HL-60/S4 treated with retinoic acid at 250 ng/mL for 4 days and 3 days (cell line): Measurements from ENCODE around the gene GPR68.

Experiments
- in situ Hi-C: fragments of 300-500 bp; cut with MboI; formaldehyde crosslinking; loops from 2 replicates; pipeline ENCODE4 v1.7.0; 2022; ENCODE audit warnings: low sequenced_read_pairs

Gene GPR68, protein sequence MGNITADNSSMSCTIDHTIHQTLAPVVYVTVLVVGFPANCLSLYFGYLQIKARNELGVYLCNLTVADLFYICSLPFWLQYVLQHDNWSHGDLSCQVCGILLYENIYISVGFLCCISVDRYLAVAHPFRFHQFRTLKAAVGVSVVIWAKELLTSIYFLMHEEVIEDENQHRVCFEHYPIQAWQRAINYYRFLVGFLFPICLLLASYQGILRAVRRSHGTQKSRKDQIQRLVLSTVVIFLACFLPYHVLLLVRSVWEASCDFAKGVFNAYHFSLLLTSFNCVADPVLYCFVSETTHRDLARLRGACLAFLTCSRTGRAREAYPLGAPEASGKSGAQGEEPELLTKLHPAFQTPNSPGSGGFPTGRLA

DNA sequence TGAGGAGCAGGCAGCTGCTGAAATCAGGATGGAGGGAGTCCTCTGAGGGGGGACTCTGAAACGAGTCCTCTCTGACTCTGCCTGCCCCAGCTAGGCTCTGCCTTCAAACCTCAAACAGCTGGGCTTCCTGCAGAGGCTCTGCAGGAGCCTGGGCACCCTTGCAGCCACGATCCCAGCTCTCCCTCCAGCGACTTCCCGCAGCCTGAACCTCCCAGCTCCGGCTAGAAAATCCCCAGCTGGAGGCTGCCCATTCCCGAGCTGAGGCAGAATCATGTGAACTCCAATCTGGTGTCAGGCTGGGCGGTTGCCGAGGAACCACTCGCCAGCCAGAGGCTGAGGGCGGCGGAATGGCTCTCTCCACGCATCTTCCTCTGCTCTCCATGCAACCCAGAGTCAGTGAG, at the start of gene GPR68:
TSS of gene GPR68 (minus strand) at position 204 of the 401 bp plus-strand sequence. CDS start 9,654 bp downstream, outside the sequence.
- in situ Hi-C loops, result no loop called here

DNA sequence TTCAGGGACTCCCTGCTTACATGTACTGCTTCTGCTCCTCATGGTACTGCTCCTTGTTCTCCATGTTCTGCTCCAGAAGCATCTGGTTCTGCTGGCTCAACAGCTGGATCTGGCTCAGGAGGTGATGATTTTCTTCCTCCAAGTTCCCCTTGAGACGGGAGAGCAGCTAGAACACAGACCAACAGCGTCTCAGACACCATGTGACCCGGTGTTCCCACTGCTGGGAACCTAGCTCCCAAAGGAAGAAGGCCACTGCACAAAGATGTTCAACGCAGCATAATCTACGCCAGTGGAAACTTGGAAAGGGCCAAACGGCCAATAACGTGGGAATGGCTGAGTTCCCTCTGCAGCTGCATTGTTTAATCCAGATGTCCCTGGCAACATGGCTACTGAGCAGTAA, 49.6 kb upstream of the GPR68 start:
- in situ Hi-C loops, result loop anchor here (10.0 kb wide), 1 partner anchor 389 kb away; no protein-coding TSS in a partner anchor

DNA sequence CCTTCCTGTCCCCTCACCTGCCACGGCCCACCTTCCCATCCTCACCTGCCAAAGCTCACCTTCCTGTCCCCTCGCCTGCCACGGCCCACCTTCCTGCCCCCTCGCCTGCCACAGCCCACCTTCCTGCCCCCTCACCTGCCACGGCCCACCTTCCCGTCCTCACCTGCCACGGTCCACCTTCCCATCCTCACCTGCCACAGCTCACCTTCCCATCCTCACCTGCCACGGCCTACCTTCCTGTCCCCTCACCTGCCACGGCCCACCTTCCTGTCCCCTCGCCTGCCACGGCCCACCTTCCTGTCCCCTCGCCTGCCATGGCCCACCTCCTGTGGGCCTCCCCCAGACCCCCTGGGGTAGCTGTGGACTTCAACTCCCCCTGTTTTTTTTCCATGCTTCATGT, 48.8 kb upstream of the GPR68 start:
- in situ Hi-C loops, result loop anchor here (10.0 kb wide), 1 partner anchor 388 kb away; no protein-coding TSS in a partner anchor

DNA sequence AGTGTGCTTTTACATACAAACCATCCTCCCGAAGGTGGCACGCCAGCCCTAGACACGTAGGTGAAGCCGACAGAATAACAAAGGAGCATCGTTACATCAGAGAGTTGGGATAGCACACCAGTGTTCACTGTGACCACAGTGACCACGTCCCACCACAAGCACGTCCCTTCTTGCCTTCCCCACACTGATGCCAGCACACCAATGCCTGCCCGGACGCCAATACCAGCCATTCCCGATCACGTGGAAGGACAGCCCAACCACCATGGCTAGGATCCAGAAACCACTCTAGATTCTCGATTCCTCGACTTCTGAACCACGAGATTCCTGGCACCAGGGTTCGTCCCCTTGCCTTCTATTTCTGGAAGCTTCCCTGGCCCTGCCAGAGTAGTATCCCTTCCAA, 48.0 kb upstream of the GPR68 start:
- in situ Hi-C loops, result loop anchor here (10.0 kb wide), 1 partner anchor 388 kb away; no protein-coding TSS in a partner anchor

DNA sequence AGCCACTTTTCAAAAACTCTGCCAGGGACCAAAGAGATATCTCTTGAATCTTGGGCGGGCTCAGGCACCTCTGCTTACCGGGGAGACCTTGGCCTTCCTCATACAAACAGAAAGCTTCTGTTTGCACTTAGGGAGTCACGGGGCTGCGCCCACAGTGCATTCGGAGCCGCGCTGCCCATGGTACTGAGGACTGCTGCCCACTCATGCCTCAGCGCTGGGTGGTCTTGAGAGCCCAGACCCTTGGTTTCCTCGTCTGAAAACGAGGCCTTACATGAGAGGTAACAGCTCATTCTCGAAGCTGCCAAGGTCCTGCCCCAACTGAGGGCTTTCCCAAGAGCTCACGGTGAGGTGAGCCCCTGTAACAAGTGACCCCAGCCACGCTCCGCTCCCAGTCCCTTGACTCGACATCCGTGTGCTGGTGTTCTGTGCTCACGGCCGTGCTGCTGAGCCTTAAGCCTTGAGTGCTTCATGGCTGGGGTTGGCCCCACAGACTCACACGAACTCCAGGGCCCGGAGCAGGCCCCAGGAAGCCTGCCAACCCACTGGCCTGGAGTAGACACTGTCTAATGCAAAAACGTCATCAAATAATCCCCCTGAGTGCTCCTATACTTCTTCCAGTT, 47.4 kb upstream of the GPR68 start:
- in situ Hi-C loops, result loop anchor here (10.0 kb wide), 1 partner anchor 387 kb away; no protein-coding TSS in a partner anchor

DNA sequence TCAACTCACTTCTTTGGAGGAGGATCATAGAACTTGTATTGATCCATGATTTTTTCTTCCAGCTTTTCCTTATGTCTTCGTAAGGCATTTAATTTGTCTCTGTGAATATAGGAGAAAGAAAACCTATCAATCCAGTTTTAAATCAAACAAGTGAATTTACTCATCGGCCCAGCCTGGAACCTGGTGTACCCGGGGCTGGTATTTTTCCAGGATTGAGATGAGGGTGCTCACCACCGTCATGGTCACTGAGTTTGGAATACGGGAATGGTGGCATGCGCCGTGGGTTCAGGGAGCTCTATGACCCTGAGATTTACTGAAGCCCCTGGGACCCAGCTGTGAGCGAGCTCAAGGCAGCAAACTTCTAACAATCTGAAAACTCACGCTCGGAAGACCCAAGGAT, 46.5 kb upstream of the GPR68 start:
- in situ Hi-C loops, result loop anchor here (10.0 kb wide), 1 partner anchor 386 kb away; no protein-coding TSS in a partner anchor

DNA sequence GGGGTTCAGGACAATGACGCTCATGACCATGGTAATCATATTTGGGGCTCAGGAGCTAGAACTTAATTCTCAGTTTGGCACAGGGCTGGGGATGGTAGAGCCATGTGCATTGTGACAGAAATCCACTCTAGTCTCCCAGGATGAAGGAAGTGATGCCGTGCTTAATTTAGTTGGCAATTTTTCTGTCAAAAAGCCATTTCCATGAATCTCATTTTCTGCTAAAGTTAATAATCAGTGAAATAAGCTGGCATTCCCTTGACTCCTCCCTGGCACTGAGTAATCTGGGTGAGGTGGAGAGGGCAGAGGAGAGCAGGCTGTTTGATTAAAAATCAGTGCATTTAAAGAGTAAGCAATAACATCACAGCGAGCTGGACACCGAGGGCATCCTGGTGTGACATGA, 45.0 kb upstream of the GPR68 start:
- in situ Hi-C loops, result loop anchor here (10.0 kb wide), 1 partner anchor 115 kb away; no protein-coding TSS in a partner anchor

DNA sequence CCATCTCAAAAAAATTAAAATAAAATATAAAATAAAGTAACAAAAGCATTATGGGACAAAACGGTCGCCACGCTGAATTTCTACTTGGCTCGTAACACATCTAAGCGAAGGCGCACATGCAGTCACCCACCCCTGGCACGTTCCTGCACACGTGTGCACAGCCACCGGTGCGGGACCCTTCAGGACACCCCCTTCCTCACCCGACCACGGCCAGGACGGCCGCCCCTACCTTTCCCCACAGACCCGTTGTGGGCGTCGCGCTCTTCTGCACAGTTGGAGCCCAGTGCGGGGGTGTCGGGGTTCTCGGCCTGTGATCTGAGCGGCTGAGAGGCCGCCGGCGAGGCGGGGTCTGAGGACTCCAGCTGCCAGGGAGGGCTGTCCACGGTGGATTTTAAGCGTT, 44.4 kb upstream of the GPR68 start:
- in situ Hi-C loops, result loop anchor here (10.0 kb wide), 1 partner anchor 114 kb away; no protein-coding TSS in a partner anchor

DNA sequence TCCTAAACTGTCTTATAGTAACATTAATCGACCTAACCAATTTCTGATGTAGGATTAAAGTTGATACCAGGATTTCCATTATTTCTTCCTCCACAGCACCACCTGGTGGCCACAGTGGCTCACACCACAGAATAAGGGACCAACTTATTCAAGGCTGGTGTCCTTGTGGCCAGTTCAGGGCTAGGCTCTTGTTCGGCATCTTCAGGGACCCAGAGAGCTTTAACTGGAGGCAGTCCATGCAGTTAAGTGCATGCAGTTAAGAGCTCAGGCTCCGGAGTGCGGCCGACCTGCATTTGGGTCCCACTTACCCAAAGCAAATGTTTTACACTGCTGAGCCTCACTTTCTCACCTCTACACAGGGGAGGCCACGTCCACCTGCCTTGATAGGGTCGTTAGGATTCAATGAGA, 42.0 kb upstream of the GPR68 start:
- in situ Hi-C loops, result loop anchor here (10.0 kb wide), 1 partner anchor 112 kb away; no protein-coding TSS in a partner anchor

DNA sequence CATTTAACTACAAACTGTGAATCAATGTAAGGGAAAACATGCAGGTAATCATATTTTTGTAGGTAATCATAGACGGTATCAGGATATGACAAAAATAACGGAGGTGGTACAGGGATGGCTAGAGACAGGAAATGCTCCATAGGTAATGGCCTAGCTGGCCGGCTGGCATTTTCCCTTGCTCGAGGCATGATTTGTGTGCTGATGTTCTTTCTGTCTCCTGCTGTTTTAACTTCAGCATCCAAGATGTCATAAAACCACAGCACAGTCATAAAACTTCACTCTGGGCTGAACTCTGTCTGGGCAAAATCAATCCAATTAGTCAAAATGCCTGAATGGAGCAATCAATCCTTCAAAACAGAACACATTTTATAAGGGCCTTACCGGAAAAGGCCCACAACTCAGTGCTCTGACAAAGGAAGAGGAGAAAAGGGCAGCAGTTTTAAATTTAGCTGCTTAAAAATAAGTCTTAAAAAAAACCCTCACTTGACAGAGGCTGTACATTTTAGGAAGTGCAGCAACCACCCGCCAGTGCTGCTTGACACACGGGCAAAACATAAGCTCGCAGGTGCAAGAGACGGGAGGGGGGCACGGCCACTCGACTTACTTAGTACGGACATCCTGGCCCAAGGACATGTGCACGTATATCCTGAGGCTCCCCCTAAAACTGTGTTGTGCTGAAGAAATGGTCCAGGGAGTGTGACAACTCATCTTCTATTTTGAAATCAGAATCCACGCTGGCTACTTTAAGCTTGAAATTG, 40.5 kb upstream of the GPR68 start:
- in situ Hi-C loops, result loop anchor here (10.0 kb wide), 1 partner anchor 110 kb away; no protein-coding TSS in a partner anchor

DNA sequence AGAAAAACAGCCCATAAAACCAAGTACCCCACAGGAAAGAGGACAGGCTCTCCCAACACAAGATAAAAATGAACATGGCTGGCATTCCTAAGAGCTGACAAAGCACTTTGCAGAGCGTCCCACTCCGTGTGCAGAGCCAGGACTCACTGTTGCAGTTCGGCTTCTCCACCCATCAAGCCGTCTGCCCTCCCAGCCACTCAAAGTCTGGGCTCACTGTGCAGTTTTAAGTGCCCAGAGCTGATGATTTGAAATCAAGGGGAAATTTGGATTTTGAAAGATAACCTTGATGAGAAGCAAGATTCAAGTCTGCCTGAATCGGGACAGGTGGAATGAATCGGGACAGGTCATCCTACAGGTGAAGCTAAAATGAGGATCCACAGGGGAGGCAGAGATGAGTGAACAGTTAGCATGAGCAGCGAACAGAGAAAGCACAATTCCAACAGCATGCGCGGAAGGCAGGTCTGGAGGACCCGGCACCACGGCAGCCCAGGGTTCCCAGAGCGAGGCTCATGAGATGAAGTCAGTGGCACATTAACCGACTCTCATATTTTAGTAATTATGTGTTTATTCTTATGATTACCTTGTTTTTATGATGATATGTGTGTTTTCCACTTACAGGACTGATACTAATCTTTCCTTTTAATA, 39.8 kb upstream of the GPR68 start:
- in situ Hi-C loops, result loop anchor here (10.0 kb wide), 1 partner anchor 109 kb away; no protein-coding TSS in a partner anchor

DNA sequence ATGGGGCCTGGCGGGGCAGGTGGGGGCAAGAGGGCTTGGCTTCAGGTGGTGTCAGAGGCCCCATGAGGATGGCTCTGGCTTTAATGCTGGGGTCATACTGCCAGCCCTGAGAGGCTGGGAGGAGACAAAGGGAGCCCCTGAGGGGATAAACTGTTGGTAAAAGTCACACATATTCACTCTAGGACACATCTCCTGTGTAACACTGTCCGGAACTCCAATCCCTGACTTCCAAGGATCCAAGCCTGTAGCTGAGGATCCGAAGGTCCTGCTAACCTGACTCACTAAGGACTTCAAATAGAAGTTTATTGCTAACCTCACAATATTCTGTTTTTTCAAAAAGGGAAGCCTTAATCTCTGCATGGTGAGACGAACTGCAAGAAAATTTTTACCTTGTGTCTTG, 39.2 kb upstream of the GPR68 start:
- in situ Hi-C loops, result loop anchor here (10.0 kb wide), 1 partner anchor 109 kb away; no protein-coding TSS in a partner anchor

DNA sequence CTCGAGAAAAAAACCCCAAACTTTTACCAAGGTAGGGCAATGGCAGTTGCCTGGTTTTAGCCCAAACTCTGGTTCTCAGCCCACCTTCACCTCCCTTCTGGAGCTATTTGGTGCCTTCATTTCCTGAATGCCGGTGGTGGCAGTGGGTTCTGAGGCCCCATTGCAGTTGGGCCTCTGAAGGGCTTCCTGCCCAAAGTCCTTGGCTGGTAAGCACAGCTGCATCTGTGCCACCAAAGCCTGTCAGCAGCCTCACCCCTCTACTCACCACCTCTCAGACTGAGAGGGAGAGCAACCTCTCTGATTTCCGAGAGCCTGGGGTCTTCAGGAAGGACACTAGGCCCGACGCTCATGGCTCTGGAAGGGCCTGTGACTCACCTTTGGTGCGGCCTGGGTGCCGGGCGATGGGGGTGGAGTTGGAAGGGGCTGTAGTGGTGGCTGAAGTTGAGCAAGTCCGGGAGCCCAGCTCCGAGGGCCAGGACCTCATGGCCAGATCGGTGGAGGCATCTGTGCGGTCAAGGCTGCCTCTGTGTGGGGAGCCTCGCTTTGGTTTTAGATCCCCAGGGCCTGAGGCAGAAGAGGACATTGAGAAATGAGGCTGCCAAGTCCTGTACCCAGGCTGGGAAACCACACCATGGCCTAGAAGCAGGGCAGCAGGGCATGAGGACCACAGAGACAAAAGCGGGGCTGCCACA, 38.6 kb upstream of the GPR68 start:
- in situ Hi-C loops, result loop anchor here (10.0 kb wide), 1 partner anchor 108 kb away; no protein-coding TSS in a partner anchor

DNA sequence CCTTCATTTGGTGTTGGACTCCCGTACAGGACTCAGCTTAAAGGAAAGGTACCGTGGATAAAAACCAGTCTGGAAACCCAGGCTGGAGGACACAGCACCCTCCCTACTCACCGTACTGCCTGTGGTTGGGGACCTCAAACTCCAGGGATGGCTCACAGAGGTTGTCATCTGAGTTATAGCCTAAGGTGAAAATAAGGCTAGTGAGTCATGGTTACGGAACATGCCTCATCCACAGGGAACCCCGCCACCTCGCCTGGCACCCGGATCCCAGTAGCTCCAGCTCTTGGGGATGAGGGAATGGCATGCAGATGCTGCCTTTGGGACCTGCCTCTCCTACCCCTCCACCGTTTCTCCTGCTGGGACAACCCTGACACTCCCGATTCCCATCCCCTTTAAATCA, 36.8 kb upstream of the GPR68 start:
- in situ Hi-C loops, result loop anchor here (10.0 kb wide), 1 partner anchor 107 kb away; no protein-coding TSS in a partner anchor

DNA sequence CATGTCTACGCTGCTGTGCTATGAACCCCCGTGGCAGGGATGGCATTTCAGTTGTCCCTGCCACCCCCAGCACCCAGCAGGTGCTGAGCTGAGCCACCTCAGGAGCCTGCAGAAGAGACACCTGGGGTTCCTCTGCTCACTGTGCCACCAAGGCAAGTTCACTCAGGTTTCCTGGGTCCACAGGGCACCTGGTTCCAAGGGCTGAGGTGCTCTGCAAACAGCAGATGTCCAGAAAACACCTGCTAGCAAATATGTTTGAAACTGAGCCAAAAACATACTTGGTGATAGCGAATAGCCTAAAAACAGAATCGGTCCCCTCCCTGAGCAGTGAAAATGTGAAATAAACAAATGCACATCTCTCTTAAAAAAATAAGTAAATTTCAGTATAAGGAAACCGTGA, 35.6 kb upstream of the GPR68 start:
- in situ Hi-C loops, result loop anchor here (10.0 kb wide), 1 partner anchor 105 kb away; no protein-coding TSS in a partner anchor

DNA sequence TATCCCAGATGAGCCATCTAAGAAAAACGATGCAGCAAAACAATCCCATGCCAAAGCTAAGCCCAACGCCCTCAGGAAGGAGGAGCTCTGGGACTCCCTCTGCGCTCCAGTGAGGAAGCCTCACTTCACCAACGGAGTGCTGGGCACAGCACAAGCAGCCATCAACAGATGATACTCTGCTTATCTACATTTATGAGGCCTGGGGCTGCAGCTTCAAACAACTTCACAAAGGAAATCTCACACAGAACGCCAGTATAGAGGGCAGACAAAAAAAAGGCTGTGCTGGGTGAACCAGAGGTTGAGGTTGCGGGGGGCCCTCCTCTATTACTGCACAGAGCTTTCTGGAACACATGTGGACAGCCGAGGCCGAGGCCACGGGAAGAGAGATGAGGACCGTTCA, 34.9 kb upstream of the GPR68 start:
- in situ Hi-C loops, result no loop called here

DNA sequence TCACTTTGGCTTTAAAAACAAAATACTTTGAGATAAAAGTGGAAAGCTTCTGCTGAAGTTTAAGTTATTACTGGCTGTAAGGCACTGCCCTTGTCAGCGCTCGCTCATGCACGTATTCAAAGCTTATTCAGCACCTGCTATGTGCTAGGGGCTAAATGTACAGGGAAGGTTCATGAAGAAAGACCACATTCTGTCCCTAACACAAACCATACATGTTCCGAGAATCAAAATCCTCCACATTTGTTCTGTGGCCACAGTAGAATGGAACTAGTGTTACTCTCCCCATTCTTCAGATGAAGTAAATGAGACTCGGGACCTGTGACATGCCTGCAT, 33.8 kb upstream of the GPR68 start:
- in situ Hi-C loops, result no loop called here

DNA sequence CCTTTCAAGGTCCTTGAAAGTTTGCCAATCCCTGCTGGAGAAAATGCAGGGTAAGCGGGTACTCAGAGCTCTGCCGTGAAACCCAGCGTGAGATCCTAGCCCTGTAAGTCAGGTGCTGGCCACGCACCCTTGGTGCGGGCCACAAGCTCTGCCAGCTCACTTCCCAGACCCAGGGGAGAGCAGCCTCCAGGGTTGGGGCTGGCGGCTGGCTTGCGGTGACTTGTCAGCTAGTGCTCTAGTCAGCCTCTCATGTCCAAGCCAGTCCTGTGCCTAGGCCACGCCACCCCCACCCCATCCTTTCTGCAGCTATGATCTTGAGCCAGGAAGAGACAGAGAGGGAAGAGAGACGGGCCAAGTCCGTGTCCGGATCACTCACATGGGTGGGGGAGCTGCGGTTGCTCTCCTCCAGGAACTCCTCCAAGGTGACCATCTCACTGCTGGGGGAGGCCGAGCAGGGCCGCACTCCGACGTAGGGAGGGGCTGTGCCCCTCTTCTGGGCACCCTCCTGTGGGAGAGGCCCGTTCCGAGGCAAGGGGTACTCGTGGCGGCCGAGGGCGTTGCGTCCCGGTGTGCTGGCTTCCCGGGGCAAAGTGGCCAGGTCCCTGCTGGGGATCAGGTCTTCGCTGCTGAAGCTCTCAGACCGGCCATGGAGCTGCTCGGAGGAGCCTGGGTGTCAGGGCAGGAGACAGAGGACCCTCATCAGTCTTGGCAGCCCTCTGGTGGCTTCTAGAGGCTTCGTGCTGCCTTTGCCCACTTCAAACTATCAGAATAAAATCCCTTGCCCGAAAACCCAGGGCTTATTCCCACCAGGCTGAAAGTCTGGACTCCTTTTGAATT, 33.3 kb upstream of the GPR68 start:
- in situ Hi-C loops, result no loop called here

DNA sequence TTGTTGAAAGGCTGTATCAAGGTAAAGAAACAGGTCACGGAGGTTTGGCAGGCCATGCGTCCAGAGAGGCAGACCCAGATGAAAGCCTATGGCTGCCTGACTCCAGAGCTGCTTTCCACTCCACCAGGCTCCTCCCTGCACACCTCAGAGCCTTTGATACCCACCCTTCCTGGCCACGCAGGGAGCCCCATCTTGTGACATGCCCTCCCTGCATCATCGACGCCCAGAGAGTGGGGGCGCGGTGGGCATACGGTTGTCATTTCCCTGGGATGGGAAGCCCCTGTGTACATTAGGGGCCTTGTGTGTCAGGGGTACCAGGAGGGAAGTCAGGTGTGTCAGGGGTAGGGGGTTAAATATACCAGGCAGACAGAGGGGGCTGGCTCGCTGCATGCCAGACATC, 30.3 kb upstream of the GPR68 start:
- in situ Hi-C loops, result no loop called here
